Prostate gland (tissue), 2 donors: ENCODE data around the gene GPR3. TPM values are rescaled to one million over a fixed set of nuclear protein-coding genes. Genes with fewer than 3 reads are reported as not detected.

Experiments
- DNase-seq: peaks from one replicate; pipeline ENCODE4 v3.0.0-alpha.2; 2019; ENCODE audit warnings: low spot score
- H3K27ac ChIP-seq, 2 donors: fragments of 200-600 bp; sonication (generic); 2 replicates each; pipeline ENCODE4 v1.5.1; 2017 to 2019
- H3K27me3 ChIP-seq: fragments of 200-600 bp; sonication (generic); replicated peaks from 2 replicates; pipeline ENCODE4 v1.5.1; 2019; ENCODE audit not compliant: insufficient read depth
- H3K36me3 ChIP-seq, 2 donors: fragments of 200-600 bp; sonication (generic); 1 replicate in 1 of 2; 2 replicates in 1 of 2; pipeline versions ENCODE4 v1.5.1 to v1.8.1; 2017 to 2019
- H3K4me1 ChIP-seq: fragments of 200-600 bp; sonication (generic); replicated peaks from 2 replicates; pipeline ENCODE4 v1.5.1; 2019
- H3K4me3 ChIP-seq, 2 donors: fragments of 200-600 bp; sonication (generic); 2 replicates each; pipeline ENCODE4 v1.5.1; 2017 to 2019
- H3K9me3 ChIP-seq: fragments of 200-600 bp; sonication (generic); 2 replicates; pipeline ENCODE4 v1.5.1; 2017
- POLR2A ChIP-seq: fragments of 450-650 bp; IDR thresholded peaks from one replicate; pipeline ENCODE4 v1.6.1; 2016; ENCODE audit warnings: antibody characterized with exemption, mild to moderate bottlenecking
- POLR2AphosphoS5 ChIP-seq: sonication (generic); formaldehyde crosslinking; IDR thresholded peaks from one replicate; pipeline ENCODE4 v1.6.1; 2017; ENCODE audit warnings: antibody characterized with exemption
- WGBS: methylation state at CpG from one replicate; pipeline ENCODE4 v1.1.5; 2018; 5-methylcytosine and 5-hydroxymethylcytosine counted together
- intact Hi-C: fragments of 100-400 bp; cut with DNase I; formaldehyde crosslinking; loops from one replicate; pipeline ENCODE4 v1.14.2; 2022
- total RNA-seq, 2 donors: library from RNA; depleted of rRNA; stranded (reverse); fragments of >200 nt; gene quantifications; one replicate each; pipeline ENCODE4 v1.1.0, GENCODE V29; 2016
- TF ChIP-seq, protein P1 (sequence below), 4 experiments: fragments of 200-600 bp in 2 of 4; fragments of 450-650 bp in 2 of 4; sonication (generic) in 2 of 4; IDR thresholded peaks; 1 replicate in 3 of 4; 2 replicates in 1 of 4; pipeline ENCODE4 v1.5.1; 2016 to 2019; ENCODE audit warnings: antibody characterized with exemption in 4 of 4, mild to moderate bottlenecking in 2 of 4, moderate library complexity in 2 of 4

Gene GPR3
- total RNA-seq, 2 donors from 2014 or later, result 0.14 to 0.57 TPM

DNA sequence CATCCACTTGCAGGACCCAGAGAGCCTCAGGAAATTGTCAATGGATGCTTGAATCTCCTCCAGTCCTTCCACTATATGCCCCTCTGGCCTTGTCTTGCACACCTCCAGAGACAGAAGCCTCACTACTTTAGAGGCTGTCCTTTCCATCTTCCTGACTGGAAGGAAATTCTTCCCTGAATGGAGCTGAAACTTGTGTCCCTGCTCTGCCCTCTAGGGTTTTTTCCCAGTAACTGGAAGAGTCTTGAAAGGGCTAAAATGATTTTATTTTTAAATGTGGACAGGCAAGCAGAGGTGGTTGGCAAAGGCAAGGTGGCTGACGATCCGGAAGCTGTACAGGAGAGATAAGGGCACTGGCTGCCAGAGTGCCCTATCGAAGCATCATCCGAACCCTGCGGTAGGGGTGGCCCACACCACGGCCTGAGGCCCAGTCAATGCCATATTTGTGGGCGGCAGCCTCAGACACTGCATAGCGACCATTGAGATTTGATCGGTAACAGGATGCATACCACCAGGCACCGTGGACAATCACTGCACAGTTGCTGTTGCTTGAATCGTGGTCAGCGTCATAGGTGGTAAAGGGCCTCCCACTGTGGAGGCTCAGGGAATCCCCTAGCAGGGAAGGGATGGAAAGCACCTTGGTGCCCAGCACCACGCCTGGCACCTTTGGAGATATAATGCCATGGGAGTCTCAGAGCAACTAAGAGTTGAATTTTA is 23.4 kb upstream of the GPR3 start:
- Histone ChIP-seq H3K27me3 (no peaks in the 10 kb centered on the region), H3K36me3 (no peaks in the 10 kb centered on the region), H3K4me1 (peaks cover 15% of the 10 kb centered on the region), H3K4me3 (no peak overlapping the region), H3K9me3 (no peaks in the 10 kb centered on the region), H3K27ac (no peak overlapping the region)
- no peak for DNase-seq
- intact Hi-C loops, result no loop called here
- 72% methylated on average over 13 of the region's 13 CpGs for WGBS
- TF ChIP-seq, protein P1, sequence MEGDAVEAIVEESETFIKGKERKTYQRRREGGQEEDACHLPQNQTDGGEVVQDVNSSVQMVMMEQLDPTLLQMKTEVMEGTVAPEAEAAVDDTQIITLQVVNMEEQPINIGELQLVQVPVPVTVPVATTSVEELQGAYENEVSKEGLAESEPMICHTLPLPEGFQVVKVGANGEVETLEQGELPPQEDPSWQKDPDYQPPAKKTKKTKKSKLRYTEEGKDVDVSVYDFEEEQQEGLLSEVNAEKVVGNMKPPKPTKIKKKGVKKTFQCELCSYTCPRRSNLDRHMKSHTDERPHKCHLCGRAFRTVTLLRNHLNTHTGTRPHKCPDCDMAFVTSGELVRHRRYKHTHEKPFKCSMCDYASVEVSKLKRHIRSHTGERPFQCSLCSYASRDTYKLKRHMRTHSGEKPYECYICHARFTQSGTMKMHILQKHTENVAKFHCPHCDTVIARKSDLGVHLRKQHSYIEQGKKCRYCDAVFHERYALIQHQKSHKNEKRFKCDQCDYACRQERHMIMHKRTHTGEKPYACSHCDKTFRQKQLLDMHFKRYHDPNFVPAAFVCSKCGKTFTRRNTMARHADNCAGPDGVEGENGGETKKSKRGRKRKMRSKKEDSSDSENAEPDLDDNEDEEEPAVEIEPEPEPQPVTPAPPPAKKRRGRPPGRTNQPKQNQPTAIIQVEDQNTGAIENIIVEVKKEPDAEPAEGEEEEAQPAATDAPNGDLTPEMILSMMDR (IDR thresholded peaks at IDR 0.05), result no peak
- no peak for TF ChIP-seq POLR2A
- no peak for TF ChIP-seq POLR2AphosphoS5

DNA sequence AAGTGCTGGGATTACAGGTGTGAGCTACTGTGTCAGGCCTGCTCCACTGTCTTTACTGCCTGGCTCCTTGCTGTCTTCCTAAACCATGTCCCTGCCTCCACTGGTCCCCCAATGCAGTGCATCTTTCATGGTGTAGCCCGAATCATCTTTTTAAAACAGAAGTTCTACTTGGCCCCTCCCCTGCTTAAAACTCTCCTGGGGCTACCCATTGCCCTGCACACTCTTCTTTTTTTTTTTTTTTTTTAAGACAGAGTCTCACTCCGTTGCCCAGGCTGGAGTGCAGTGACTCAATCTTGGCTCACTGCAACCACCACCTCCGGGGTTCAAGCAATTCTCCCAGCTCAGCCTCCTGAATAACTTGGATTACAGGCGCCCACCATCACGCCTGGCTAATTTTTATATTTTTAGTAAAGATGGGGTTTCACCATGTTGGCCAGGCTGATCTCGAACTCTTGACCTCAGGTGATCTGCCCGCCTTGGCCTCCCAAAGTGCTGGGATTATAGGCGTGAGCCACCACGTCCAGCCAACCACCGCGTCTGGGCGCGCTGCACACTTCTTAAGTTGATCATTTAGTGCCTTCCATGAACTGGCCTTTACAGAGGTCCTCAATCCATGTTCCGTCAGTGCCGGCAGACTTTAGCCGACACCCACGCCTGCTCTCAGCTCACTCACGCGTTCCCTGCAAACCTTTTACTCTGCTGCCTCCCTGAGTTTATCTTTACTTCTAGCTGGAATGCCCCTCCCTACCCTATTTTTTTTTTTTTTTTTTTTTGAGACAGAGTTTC is 20.2 kb upstream of the GPR3 start:
- no peaks in the 10 kb centered on the region for H3K27me3 ChIP-seq
- no peak for DNase-seq
- WGBS, result 92% methylated on average over 19 of the region's 19 CpGs
- intact Hi-C loops, result no loop called here
- H3K9me3 ChIP-seq, result no peaks in the 10 kb centered on the region
- no peak overlapping the region for H3K4me3 ChIP-seq
- no peaks in the 10 kb centered on the region for H3K36me3 ChIP-seq
- no peak overlapping the region for H3K27ac ChIP-seq
- TF ChIP-seq POLR2AphosphoS5 (no peak), POLR2A (no peak)
- TF ChIP-seq, protein P1 (IDR thresholded peaks at IDR 0.05), result no peak
- H3K4me1 ChIP-seq, result peaks cover 3% of the 10 kb centered on the region

DNA sequence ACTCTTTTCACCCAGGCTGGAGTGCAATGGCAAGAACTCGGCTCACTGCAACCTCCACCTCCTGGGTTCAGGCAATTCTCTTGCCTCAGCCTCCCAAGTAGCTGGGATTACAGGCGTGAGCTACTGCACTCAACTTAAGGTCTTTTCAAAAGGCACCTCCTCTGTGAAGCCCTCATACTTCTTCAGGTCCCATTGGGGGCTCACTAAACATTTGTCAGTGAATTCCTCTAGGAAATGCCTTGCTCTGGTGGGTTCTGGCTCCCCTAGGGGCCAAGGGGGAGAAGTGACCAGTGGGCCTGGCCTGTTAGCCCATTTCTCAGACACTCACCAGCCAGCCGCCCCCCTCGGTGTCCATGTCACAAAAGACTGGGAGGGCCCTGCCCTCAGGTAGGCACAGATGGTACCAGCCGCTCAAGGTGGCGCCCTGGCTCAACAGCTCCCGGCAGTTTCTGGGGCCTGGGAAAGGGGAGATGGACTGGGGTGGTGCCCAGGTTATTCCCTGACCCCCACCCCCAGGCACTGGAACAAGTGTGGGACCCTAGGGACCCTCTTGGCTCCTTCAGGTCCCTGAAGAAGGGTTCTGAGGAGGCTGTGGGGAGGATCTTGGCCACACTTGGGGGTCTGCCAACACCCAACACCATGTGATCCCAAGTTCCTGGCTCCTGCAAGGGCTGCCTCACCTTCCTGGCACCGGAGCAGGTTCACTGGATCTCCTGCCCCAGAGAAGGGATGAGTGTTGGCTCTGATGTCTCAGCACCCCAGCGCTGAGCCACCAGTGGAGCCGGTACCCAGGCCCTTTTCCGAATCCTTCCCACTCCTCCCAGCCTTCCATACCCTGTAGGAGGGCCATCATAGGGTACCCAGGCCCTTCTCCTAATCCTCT is 19.4 kb upstream of the GPR3 start:
- WGBS, result 76% methylated on average over 9 of the region's 11 CpGs
- no peaks in the 10 kb centered on the region for H3K4me1 ChIP-seq
- DNase-seq, result no peak
- no peak overlapping the region for H3K27ac ChIP-seq
- no peak overlapping the region for H3K4me3 ChIP-seq
- no peaks in the 10 kb centered on the region for H3K9me3 ChIP-seq
- intact Hi-C loops, result no loop called here
- H3K27me3 ChIP-seq, result no peaks in the 10 kb centered on the region
- no peaks in the 10 kb centered on the region for H3K36me3 ChIP-seq
- TF ChIP-seq, protein P1 (IDR thresholded peaks at IDR 0.05), result no peak
- TF ChIP-seq POLR2A (no peak), POLR2AphosphoS5 (no peak)

DNA sequence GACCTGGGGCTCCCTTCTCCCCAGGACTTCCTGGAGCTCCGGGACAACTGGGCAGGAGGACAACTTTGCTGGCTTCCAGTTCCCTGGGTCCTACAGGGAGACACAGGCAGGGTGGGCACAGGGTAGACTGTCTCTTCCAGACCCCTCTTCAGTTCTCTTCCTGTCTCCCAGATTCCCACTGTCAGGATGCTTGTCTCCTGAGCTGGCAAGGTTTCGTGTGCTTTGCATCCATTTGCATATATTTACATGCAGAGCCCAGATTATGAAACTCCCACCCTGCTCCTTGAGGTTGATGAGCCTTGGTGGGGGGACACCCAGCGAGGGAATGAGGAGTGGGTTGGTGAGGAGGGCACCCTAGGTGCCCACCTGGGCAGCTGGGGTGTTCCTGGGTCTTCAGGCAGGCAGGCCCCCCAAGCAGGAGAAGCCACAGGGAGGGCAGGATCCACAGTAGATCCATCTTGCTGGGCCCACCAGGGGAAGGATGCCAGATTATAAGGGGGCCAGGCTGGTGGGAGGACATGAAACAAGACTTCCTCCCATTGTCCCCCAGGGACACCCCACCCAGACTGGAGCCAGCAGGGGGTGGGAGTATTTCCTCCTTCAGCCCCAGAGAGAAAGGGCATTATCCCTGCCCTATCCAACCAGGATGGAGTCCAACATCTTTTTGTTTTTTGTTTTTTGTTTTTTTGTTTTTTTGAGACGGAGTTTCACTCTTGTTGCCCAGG is 17.9 kb upstream of the GPR3 start, which contains the start of gene FCN3:
TSS of gene FCN3 (minus strand) at position 463 of the 725 bp plus-strand sequence. CDS start at position 457, 6 bp downstream.
- DNase-seq, result no peak

More for the DNA sequence above, 17.9 kb upstream of the GPR3 start, which contains the start of gene FCN3:
- TF ChIP-seq, protein P1 (IDR thresholded peaks at IDR 0.05), result no peak
- TF ChIP-seq POLR2AphosphoS5 (no peak), POLR2A (no peak)
- Histone ChIP-seq H3K36me3 (no peaks in the 10 kb centered on the region), H3K27ac (no peak within 1 kb of the TSS), H3K4me1 (no peaks in the 10 kb centered on the region), H3K9me3 (no peaks in the 10 kb centered on the region), H3K4me3 (no peak within 1 kb of the TSS), H3K27me3 (no peaks in the 10 kb centered on the region)
- 87% methylated on average over 4 of the region's 4 CpGs for WGBS
- intact Hi-C loops, result no loop called here
